ENCODE data around the gene GALM.

The GALM gene

GRCh38 chr2:38692636-38693318 lies 26.9 kb downstream of the GALM start:
- ATAC-seq (ENCODE audit: low read depth) (peak; percentile 39; the same call in 2 of the 3 replicates), DNase-seq (ENCODE audit: low spot score) (no peak)
- Histone ChIP-seq H3K9me3 (ENCODE audit: severe bottlenecking) (no peaks in the 10 kb centered on the region), H3K36me3 (ENCODE audit: low read depth) (no peaks in the 10 kb centered on the region), H3K27ac (ENCODE audit: poor library complexity, severe bottlenecking) (peak overlapping the region; percentile 69), H3K27me3 (ENCODE audit: insufficient read depth, poor library complexity, severe bottlenecking) (no peaks in the 10 kb centered on the region), H3K4me1 (ENCODE audit: insufficient read depth, poor library complexity, severe bottlenecking) (peaks cover 22% of the 10 kb centered on the region), H3K4me3 (ENCODE audit: severe bottlenecking) (no peak overlapping the region)
- TF ChIP-seq CTCF (IDR thresholded peaks at IDR 0.05; ENCODE audit: poor library complexity, severe bottlenecking) = no peak

GRCh38 chr2:38697116-38697840 lies 31.4 kb downstream of the GALM start:
- Histone ChIP-seq H3K4me3 (ENCODE audit: severe bottlenecking) (no peak overlapping the region), H3K36me3 (ENCODE audit: low read depth) (no peaks in the 10 kb centered on the region), H3K27me3 (ENCODE audit: insufficient read depth, poor library complexity, severe bottlenecking) (no peaks in the 10 kb centered on the region), H3K9me3 (ENCODE audit: severe bottlenecking) (no peaks in the 10 kb centered on the region), H3K27ac (ENCODE audit: poor library complexity, severe bottlenecking) (no peak overlapping the region), H3K4me1 (ENCODE audit: insufficient read depth, poor library complexity, severe bottlenecking) (peaks cover 9% of the 10 kb centered on the region)
- no peak for TF ChIP-seq CTCF (IDR thresholded peaks at IDR 0.05; ENCODE audit: poor library complexity, severe bottlenecking)
- ATAC-seq (ENCODE audit: low read depth) = no peak
- no peak for DNase-seq (ENCODE audit: low spot score)

- no peaks in the 10 kb centered on the region for H3K36me3 ChIP-seq (ENCODE audit: low read depth)
- no peak overlapping the region for H3K4me3 ChIP-seq (ENCODE audit: severe bottlenecking)
- no peaks in the 10 kb centered on the region for H3K9me3 ChIP-seq (ENCODE audit: severe bottlenecking)
- no peak for TF ChIP-seq CTCF (IDR thresholded peaks at IDR 0.05; ENCODE audit: poor library complexity, severe bottlenecking)
- no peak overlapping the region for H3K27ac ChIP-seq (ENCODE audit: poor library complexity, severe bottlenecking)
- DNase-seq (ENCODE audit: low spot score) = no peak
- H3K27me3 ChIP-seq (ENCODE audit: insufficient read depth, poor library complexity, severe bottlenecking) = no peaks in the 10 kb centered on the region
- no peaks in the 10 kb centered on the region for H3K4me1 ChIP-seq (ENCODE audit: insufficient read depth, poor library complexity, severe bottlenecking)
- no peak for ATAC-seq (ENCODE audit: low read depth)
Measured at GRCh38 chr2:38698467-38699003, 32.6 kb downstream of the GALM start.

- no peak for TF ChIP-seq CTCF (IDR thresholded peaks at IDR 0.05; ENCODE audit: poor library complexity, severe bottlenecking)
- H3K27me3 ChIP-seq (ENCODE audit: insufficient read depth, poor library complexity, severe bottlenecking) = no peaks in the 10 kb centered on the region
- no peaks in the 10 kb centered on the region for H3K4me1 ChIP-seq (ENCODE audit: insufficient read depth, poor library complexity, severe bottlenecking)
- H3K27ac ChIP-seq (ENCODE audit: poor library complexity, severe bottlenecking) = no peak overlapping the region
- no peak overlapping the region for H3K4me3 ChIP-seq (ENCODE audit: severe bottlenecking)
- no peaks in the 10 kb centered on the region for H3K36me3 ChIP-seq (ENCODE audit: low read depth)
- no peaks in the 10 kb centered on the region for H3K9me3 ChIP-seq (ENCODE audit: severe bottlenecking)
- no peak for DNase-seq (ENCODE audit: low spot score)
- no peak for ATAC-seq (ENCODE audit: low read depth)
Measured at GRCh38 chr2:38700113-38700785, 34.3 kb downstream of the GALM start.

Measured in RWPE2 (cell line).